Measurements from ENCODE around the gene BCAR3. TPM values are rescaled to one million over a fixed set of nuclear protein-coding genes. Genes with fewer than 3 reads are reported as not detected.

BCAR3 gene
- total RNA-seq, 1 donor from 2014 or later = 11.7 TPM

DNA sequence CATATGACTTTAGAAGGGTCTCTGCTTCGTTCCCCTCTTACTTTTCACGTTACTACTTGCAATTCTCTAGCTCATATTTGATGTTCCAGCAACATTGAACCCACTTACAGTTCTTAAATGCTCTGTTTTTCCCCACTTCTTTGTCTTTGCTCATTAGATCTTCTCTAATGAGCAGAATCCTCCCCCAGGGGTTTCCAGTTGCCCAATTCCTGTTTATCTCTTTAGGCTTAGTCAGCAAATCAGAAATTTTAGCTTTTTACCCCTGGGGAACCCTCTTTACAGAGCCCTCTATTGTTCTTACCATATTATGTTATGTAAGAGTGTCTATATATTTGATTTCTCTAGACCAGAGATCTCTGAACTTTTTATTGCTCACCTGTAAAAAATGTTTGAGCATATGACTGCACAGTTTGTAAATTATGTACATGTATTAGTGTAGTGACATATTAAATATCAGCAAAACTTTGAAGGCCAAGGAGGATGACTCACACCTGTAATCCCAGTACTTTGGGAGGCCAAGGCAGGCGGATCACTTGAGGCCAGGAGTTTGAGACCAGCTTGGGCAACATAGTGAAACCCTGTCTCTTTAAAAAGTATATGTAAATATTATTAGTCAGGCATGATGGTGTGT, 162.3 kb downstream of the BCAR3 start:
- Histone ChIP-seq H3F3A (ENCODE audit: low read depth) (no peaks in the 10 kb centered on the region), H3K4me3 (no peak overlapping the region), H3K9me3 (ENCODE audit: low read depth) (no peaks in the 10 kb centered on the region), H3K79me2 (ENCODE audit: low read depth) (peaks cover 84% of the 10 kb centered on the region), H3K4me2 (no peak overlapping the region), H3K36me3 (peaks cover 4% of the 10 kb centered on the region), H2AFZ (replicated peaks) (no peak overlapping the region), H4K20me1 (ENCODE audit: low read depth) (peaks cover 19% of the 10 kb centered on the region), H3K27me3 (no peaks in the 10 kb centered on the region), H3K27ac (no peak overlapping the region), H3K4me1 (no peaks in the 10 kb centered on the region), H3K9ac (no peak overlapping the region)
- Mint-ChIP-seq H3K27me3 (ENCODE audit: insufficient read depth, low read depth) (peaks cover 7% of the 10 kb centered on the region), H3K27ac (no peak overlapping the region), H3K4me3 (no peak overlapping the region), H3K4me1 (no peaks in the 10 kb centered on the region), H3K36me3 (peaks cover 40% of the 10 kb centered on the region), H3K9me3 (peaks cover 9% of the 10 kb centered on the region)
- TF ChIP-seq EZH2phosphoT487 (IDR thresholded peaks at IDR 0.05) = no peak
- no peak for TF ChIP-seq EZH2 (IDR thresholded peaks at IDR 0.05)
- TF ChIP-seq, protein P1, sequence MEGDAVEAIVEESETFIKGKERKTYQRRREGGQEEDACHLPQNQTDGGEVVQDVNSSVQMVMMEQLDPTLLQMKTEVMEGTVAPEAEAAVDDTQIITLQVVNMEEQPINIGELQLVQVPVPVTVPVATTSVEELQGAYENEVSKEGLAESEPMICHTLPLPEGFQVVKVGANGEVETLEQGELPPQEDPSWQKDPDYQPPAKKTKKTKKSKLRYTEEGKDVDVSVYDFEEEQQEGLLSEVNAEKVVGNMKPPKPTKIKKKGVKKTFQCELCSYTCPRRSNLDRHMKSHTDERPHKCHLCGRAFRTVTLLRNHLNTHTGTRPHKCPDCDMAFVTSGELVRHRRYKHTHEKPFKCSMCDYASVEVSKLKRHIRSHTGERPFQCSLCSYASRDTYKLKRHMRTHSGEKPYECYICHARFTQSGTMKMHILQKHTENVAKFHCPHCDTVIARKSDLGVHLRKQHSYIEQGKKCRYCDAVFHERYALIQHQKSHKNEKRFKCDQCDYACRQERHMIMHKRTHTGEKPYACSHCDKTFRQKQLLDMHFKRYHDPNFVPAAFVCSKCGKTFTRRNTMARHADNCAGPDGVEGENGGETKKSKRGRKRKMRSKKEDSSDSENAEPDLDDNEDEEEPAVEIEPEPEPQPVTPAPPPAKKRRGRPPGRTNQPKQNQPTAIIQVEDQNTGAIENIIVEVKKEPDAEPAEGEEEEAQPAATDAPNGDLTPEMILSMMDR (IDR thresholded peaks at IDR 0.05) = no peak
- DNase-seq (ENCODE audit: low spot score) = no peak

DNA sequence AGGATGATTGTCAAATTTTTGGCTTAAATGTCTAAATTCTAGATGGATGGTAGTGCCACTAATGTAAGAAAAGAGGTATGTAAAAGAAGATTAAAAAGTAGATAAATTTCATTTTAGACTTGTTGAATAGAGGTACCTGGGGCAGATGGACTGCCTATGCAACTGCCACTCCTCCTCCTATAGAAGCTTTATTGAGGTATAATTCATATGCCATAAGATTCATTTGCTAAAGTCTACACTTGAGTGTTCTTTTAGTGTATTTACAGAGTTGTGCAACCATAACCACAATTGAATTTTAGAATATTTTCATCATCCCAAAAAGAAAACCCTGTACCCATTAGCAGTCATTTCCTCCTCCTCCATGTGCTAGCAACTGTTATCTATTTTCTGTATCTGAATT, 163.1 kb downstream of the BCAR3 start:
- Histone ChIP-seq H3K27me3 (no peaks in the 10 kb centered on the region), H4K20me1 (ENCODE audit: low read depth) (peaks cover 19% of the 10 kb centered on the region), H3K27ac (no peak overlapping the region), H3K9me3 (ENCODE audit: low read depth) (no peaks in the 10 kb centered on the region), H3K79me2 (ENCODE audit: low read depth) (peaks cover 78% of the 10 kb centered on the region), H3K4me2 (no peak overlapping the region), H3F3A (ENCODE audit: low read depth) (no peaks in the 10 kb centered on the region), H3K36me3 (peaks cover 4% of the 10 kb centered on the region), H3K4me3 (no peak overlapping the region), H3K4me1 (no peaks in the 10 kb centered on the region), H3K9ac (no peak overlapping the region), H2AFZ (replicated peaks) (no peak overlapping the region)
- DNase-seq (ENCODE audit: low spot score) = no peak
- Mint-ChIP-seq H3K4me3 (no peak overlapping the region), H3K9me3 (peaks cover 9% of the 10 kb centered on the region), H3K27ac (no peak overlapping the region), H3K4me1 (no peaks in the 10 kb centered on the region), H3K36me3 (peaks cover 40% of the 10 kb centered on the region), H3K27me3 (ENCODE audit: insufficient read depth, low read depth) (peaks cover 7% of the 10 kb centered on the region)
- TF ChIP-seq EZH2 (IDR thresholded peaks at IDR 0.05) = no peak
- TF ChIP-seq, protein P1 (IDR thresholded peaks at IDR 0.05) = no peak
- TF ChIP-seq EZH2phosphoT487 (IDR thresholded peaks at IDR 0.05) = no peak

DNA sequence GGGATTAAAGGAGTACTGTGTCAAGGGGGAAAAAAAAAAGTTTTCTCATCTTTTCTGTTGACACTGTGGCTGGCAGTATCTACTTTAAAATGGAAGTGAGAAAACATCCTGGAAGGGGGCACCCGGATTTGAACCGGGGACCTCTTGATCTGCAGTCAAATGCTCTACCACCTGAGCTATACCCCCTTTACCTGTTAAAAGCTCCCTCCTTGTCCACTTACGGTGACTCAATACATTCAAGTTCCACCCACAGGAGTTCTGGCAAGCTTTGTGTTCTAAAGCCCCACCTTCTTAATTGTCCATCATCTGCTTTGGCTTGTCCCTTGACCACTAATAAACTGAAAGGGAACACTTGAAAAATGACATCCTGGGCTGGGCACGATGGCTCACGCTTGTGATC, 165.5 kb downstream of the BCAR3 start:
- peaks cover 30% of the 10 kb centered on the region for H3K36me3 Mint-ChIP-seq
- no peak overlapping the region for H3K27ac ChIP-seq
- no peaks in the 10 kb centered on the region for H3K9me3 ChIP-seq (ENCODE audit: low read depth)
- no peaks in the 10 kb centered on the region for H3K4me1 ChIP-seq
- H3K36me3 ChIP-seq = peaks cover 4% of the 10 kb centered on the region
- H2AFZ ChIP-seq (replicated peaks) = no peak overlapping the region
- no peak overlapping the region for H3K4me3 ChIP-seq
- TF ChIP-seq, protein P1 (IDR thresholded peaks at IDR 0.05) = no peak
- no peak for TF ChIP-seq EZH2 (IDR thresholded peaks at IDR 0.05)
- TF ChIP-seq EZH2phosphoT487 (IDR thresholded peaks at IDR 0.05) = no peak
- H3K9ac ChIP-seq = no peak overlapping the region
- DNase-seq (ENCODE audit: low spot score) = no peak
- H3K4me3 Mint-ChIP-seq = no peak overlapping the region
- H3K27me3 ChIP-seq = no peaks in the 10 kb centered on the region
- H3K27ac Mint-ChIP-seq = no peak overlapping the region
- peaks cover 9% of the 10 kb centered on the region for H3K9me3 Mint-ChIP-seq
- no peaks in the 10 kb centered on the region for H3K4me1 Mint-ChIP-seq
- no peak overlapping the region for H3K4me2 ChIP-seq
- no peaks in the 10 kb centered on the region for H3F3A ChIP-seq (ENCODE audit: low read depth)
- H4K20me1 ChIP-seq (ENCODE audit: low read depth) = peaks cover 6% of the 10 kb centered on the region
- peaks cover 7% of the 10 kb centered on the region for H3K27me3 Mint-ChIP-seq (ENCODE audit: insufficient read depth, low read depth)
- peaks cover 55% of the 10 kb centered on the region for H3K79me2 ChIP-seq (ENCODE audit: low read depth)

Other genes starting within 250 kb of the BCAR3 start
- gene FNBP1L, start 233.7 kb downstream of the BCAR3 start, total RNA-seq (ENCODE audit: low replicate concordance) = 114 and 162 TPM in 2 replicates
- 36.1 and 62.5 TPM in 2 replicates for gene DNTTIP2, start 197.4 kb upstream of the BCAR3 start, total RNA-seq (ENCODE audit: low replicate concordance)
- gene GCLM, start 227.6 kb upstream of the BCAR3 start, total RNA-seq (ENCODE audit: low replicate concordance) = 3.7 and 4.8 TPM in 2 replicates